Calu3 (cell line): ENCODE results near the gene LYPD5. TPM values are rescaled to one million over a fixed set of nuclear protein-coding genes. Genes with fewer than 3 reads are reported as not detected.
"Not testable (repeated sequence)": the region's sequence is repeated elsewhere in the genome, so short reads cannot be mapped to it uniquely, and the experiment has no call there.

ENCODE experiments used
- BruUV-seq: library from RNA; stranded (reverse); fragments of 400-500 nt; replicated peaks from 2 replicates; lab custom pipeline; 2021; lab: Mats Ljungman, UMichigan
- CTCF ChIA-PET: fragments of 300-600 bp; sonication (Branson Sonifier 250); formaldehyde crosslinking; loops from one replicate; lab custom pipeline; 2022; ENCODE audit warnings: antibody characterized with exemption; lab: Charles Lee
- DNase-seq: peaks from one replicate; pipeline ENCODE4 v3.0.0; 2022
- H3K27ac Mint-ChIP-seq: one replicate; pipeline ENCODE4 v1.8.0; 2022; ENCODE audit warnings: mixed read lengths; ENCODE audit not compliant: unreplicated experiment
- H3K27me3 Mint-ChIP-seq: one replicate; pipeline ENCODE4 v1.8.0; 2022; ENCODE audit warnings: mixed read lengths; ENCODE audit not compliant: unreplicated experiment
- H3K36me3 Mint-ChIP-seq: one replicate; pipeline ENCODE4 v1.8.0; 2022; ENCODE audit warnings: mild to moderate bottlenecking, moderate library complexity, mixed read lengths; ENCODE audit not compliant: insufficient read depth, unreplicated experiment
- H3K4me1 Mint-ChIP-seq: one replicate; pipeline ENCODE4 v1.8.0; 2022; ENCODE audit warnings: mild to moderate bottlenecking, low read depth, mixed read lengths; ENCODE audit not compliant: unreplicated experiment
- H3K4me3 Mint-ChIP-seq: one replicate; pipeline ENCODE4 v1.8.0; 2022; ENCODE audit warnings: mild to moderate bottlenecking, low read depth, moderate library complexity, mixed read lengths; ENCODE audit not compliant: unreplicated experiment
- H3K9me3 Mint-ChIP-seq: one replicate; pipeline ENCODE4 v1.8.0; 2022; ENCODE audit warnings: low read depth, mixed read lengths; ENCODE audit not compliant: unreplicated experiment
- intact Hi-C: fragments of 100-400 bp; cut with micrococcal nuclease; formaldehyde crosslinking; loops from one replicate; pipeline ENCODE4 v1.10.0; 2022; ENCODE audit not compliant: unreplicated experiment
- total RNA-seq: library from RNA; stranded (reverse); gene quantifications from 2 replicates; pipeline ENCODE4 v1.2.3, GENCODE V29; 2022
- TF ChIP-seq, protein P1 (sequence below): fragments of 200-600 bp; IDR thresholded peaks from one replicate; pipeline ENCODE4 v1.8.0; 2022; ENCODE audit warnings: antibody characterized with exemption; ENCODE audit not compliant: unreplicated experiment

LYPD5 gene
- total RNA-seq, 1 experiment from 2014 or later: 5.0 TPM

DNA sequence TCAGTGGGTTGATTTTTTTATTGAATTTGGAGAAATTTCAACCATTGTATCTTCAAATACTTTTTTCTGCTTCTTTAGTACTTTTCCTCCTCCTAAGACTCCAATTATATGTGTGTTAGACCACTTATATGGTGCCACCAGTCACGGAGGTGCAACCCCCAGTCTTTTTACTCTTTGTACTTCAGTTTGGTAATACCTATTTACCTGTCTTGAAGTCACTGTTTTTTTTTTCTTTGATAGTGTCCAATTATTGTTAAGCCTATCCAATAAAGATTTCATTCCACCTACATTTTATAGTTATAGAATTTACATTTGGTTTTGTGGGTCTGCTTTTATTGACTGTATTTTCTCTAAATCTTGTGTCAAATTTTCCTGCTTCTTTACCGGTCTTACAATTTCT is 39.8 kb upstream of the LYPD5 start:
- Mint-ChIP-seq H3K27ac (no peak overlapping the region), H3K9me3 (peaks cover 15% of the 10 kb centered on the region), H3K4me3 (no peak overlapping the region), H3K27me3 (no peaks in the 10 kb centered on the region), H3K4me1 (no peaks in the 10 kb centered on the region), H3K36me3 (peaks cover 38% of the 10 kb centered on the region)
- intact Hi-C loops: no loop called here
- BruUV-seq: no TSS peak
- CTCF ChIA-PET: no interaction called here
- TF ChIP-seq, protein P1, sequence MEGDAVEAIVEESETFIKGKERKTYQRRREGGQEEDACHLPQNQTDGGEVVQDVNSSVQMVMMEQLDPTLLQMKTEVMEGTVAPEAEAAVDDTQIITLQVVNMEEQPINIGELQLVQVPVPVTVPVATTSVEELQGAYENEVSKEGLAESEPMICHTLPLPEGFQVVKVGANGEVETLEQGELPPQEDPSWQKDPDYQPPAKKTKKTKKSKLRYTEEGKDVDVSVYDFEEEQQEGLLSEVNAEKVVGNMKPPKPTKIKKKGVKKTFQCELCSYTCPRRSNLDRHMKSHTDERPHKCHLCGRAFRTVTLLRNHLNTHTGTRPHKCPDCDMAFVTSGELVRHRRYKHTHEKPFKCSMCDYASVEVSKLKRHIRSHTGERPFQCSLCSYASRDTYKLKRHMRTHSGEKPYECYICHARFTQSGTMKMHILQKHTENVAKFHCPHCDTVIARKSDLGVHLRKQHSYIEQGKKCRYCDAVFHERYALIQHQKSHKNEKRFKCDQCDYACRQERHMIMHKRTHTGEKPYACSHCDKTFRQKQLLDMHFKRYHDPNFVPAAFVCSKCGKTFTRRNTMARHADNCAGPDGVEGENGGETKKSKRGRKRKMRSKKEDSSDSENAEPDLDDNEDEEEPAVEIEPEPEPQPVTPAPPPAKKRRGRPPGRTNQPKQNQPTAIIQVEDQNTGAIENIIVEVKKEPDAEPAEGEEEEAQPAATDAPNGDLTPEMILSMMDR: no peak
- DNase-seq: no peak

DNA sequence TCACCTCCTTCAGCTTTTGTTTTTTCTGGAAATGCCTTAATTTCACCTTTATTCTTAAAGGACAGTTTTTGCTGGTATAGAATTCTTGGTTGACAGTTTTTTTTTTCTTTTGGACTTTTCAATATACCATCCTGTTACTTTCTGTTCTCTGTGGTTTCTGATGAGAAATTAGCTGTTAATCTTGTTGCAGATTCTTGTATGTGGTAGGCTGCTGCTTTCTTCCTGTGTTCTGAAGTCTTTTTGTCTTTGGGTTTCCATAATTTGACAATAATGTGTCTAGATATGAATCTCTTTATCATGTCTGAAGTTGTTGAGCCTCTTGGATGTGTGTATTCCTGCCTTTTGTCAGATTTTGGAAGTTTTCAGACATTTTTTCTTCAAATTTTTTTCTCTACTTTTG is 36.9 kb upstream of the LYPD5 start:
- no peaks in the 10 kb centered on the region for H3K4me1 Mint-ChIP-seq
- intact Hi-C loops: no loop called here

DNA sequence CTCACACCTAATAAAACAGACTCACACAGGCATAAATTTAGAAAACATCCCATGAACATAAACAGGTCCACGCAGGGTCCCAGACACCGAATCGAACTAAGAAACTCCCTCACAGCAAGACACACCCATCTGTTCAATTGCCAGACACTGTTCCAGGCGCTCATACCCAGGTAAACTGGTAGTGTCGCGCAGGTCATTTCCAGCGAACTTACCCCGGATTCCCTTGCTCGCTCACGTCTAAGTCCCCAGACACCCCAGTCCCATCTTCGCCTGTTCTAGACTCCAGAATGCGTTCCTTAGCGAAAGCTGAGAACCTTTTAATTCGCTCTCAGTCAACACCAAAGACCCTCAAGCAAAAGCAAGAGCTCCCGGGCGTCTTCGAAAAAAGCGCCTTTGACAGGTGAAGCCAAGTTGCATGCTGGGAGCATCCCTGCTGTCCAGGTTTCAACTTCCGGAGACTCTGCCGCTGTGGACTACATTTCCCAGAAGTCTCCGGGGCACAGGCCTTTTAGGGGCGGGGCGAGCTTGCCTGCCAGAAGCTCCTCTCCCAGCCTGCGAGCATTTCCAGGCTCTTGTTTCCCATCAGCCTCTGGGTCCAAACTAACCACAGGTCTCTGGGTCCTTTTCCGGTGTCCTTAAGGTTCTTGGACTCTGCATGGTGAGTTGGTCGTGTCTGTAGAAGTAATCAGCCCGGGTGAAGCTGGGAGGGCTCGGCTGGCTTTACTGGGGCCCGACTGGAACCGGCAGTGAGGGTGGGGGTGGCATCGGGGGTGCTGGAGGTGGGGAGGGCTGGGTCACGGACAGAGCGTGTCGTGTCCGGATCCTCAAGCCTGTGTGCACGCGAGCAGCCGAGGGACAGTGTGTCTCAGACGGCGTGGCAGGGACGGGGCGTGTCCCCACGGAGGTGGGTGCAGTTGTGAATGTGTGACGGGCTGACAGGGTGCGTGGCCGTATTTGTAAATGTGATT is 24.8 kb upstream of the LYPD5 start, which contains the start of gene ZNF283:
TSS of gene ZNF283 (plus strand) at position 535 of the 968 bp plus-strand sequence. CDS start 6,184 bp downstream, outside the sequence.
- no TSS peak for BruUV-seq
- H3K36me3 Mint-ChIP-seq: peaks cover 39% of the 10 kb centered on the region
- peak; percentile 95 for DNase-seq
- intact Hi-C loops: loop anchor here (10.0 kb wide), 1 partner anchor 108 kb away; the partner anchor contains the start of gene ZNF45
- no peaks in the 10 kb centered on the region for H3K27me3 Mint-ChIP-seq
- H3K27ac Mint-ChIP-seq: peak within 1 kb of the TSS; percentile 70
- CTCF ChIA-PET: interaction anchor here (0.6 to 1.2 kb wide), 6 partner anchors 14 to 397 kb away, joined by 3 to 13 read pairs (median 4); partner anchors contain the start of gene ZNF226
- TF ChIP-seq, protein P1: no peak
- peaks cover 11% of the 10 kb centered on the region for H3K9me3 Mint-ChIP-seq
- H3K4me1 Mint-ChIP-seq: peaks cover 20% of the 10 kb centered on the region
- H3K4me3 Mint-ChIP-seq: peak within 1 kb of the TSS; percentile 92

More for the DNA sequence above, 36.9 kb upstream of the LYPD5 start:
- H3K9me3 Mint-ChIP-seq: peaks cover 14% of the 10 kb centered on the region
- no peak overlapping the region for H3K4me3 Mint-ChIP-seq
- H3K27me3 Mint-ChIP-seq: no peaks in the 10 kb centered on the region
- H3K36me3 Mint-ChIP-seq: peaks cover 38% of the 10 kb centered on the region
- H3K27ac Mint-ChIP-seq: no peak overlapping the region
- CTCF ChIA-PET: no interaction called here
- no TSS peak for BruUV-seq
- TF ChIP-seq, protein P1: no peak
- DNase-seq: no peak

DNA sequence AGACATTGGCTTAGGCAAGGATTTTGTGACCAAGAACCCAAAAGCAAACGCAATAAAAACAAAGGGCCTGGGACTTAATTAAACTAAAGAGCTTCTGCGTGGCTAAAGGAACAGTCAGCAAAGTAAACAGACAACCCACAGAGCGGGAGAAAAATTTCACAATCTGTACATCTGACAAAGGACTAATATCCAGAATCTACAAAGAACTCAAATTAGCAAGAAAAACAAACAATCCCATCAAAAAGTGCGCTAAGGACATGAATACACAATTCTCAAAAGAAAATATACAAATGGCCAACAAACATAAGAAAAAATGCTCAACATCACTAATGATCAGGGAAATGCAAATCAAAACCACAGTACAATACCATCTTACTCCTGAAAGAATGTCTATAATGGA is 22.3 kb upstream of the LYPD5 start:
- H3K9me3 Mint-ChIP-seq, CTCF ChIA-PET, H3K4me3 Mint-ChIP-seq, H3K27me3 Mint-ChIP-seq, DNase-seq, BruUV-seq, H3K27ac Mint-ChIP-seq: not testable (repeated sequence)
- intact Hi-C loops: loop anchor here (10.0 kb wide), 1 partner anchor 110 kb away; the partner anchor contains the start of gene ZNF45
- Mint-ChIP-seq H3K4me1 (peaks cover 33% of the 10 kb centered on the region), H3K36me3 (peaks cover 32% of the 10 kb centered on the region)

DNA sequence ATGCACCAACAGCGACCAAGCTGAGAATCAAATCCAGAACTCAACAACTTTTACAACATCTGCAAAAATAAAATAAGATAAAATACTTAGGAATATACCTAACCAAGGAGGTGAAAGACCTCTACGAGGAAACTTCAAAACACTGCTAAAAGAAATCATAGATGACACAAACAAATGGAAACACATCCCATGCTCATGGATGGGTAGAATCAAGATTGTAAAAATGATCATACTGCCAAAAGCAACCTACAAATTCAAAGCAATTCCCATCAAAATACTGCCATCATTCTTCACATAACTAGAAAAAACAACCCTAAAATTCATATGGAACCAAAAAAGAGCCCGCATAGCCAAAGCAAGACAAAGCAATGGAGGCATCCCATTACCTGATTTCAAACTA is 21.6 kb upstream of the LYPD5 start:
- H3K27me3 Mint-ChIP-seq, DNase-seq, BruUV-seq, H3K27ac Mint-ChIP-seq, H3K4me3 Mint-ChIP-seq: not testable (repeated sequence)
- H3K4me1 Mint-ChIP-seq: peaks cover 33% of the 10 kb centered on the region
- intact Hi-C loops: loop anchor here (10.0 kb wide), 1 partner anchor 111 kb away; the partner anchor contains the start of gene ZNF45
- H3K36me3 Mint-ChIP-seq: peaks cover 27% of the 10 kb centered on the region
- CTCF ChIA-PET: interaction anchor here (0.6 to 0.7 kb wide), 3 partner anchors 112 to 337 kb away, joined by 3 to 11 read pairs (median 4); no protein-coding TSS in a partner anchor
- H3K9me3 Mint-ChIP-seq: peaks cover 10% of the 10 kb centered on the region
